K562 (cell line): ENCODE data around the gene IQCM. TPM values are rescaled to one million over a fixed set of nuclear protein-coding genes. Genes with fewer than 3 reads are reported as not detected.

Experiments
- ATAC-seq: fragments of 200-7000 bp; cut with Tn5 transposase; 3 replicates; pipeline ENCODE4 v1.9.1; 2020; ENCODE audit warnings: moderate library complexity
- BruUV-seq: library from RNA; stranded (reverse); fragments of 400-500 nt; replicated peaks from 2 replicates; lab custom pipeline; 2021; lab: Mats Ljungman, UMichigan
- CTCF ChIA-PET: fragments of 300-600 bp; formaldehyde crosslinking; extraction: SDS; loops from one replicate; lab custom pipeline; 2021; ENCODE audit warnings: low intra/inter-chr PET ratio; lab: Yijun Ruan, JAX
- POLR2A ChIA-PET: fragments of 300-600, 350-650 bp; sonication (Branson Sonifier 250); formaldehyde crosslinking; extraction: SDS; loops from one replicate; lab custom pipeline; 2021; ENCODE audit warnings: antibody characterized with exemption, inconsistent platforms; lab: Yijun Ruan, JAX
- DNase-seq, 4 experiments: peaks; one replicate each; pipeline versions ENCODE4 v3.0.0 to v3.0.0-alpha.2; 2011 to 2018; ENCODE audit warnings: low spot score in 3 of 4, mixed read lengths in 3 of 4; ENCODE audit errors: extremely low read depth in 1 of 4
- FAIRE-seq: peaks from 2 replicates; lab custom pipeline; 2011; peaks lifted over from hg19 to GRCh38; lab: Jason Lieb, UNC
- H2AFZ ChIP-seq: 2 replicates; pipeline ENCODE4 v1.6.0; 2011; ENCODE audit warnings: low read depth, low read length, control low read depth, inconsistent platforms
- H3K27ac ChIP-seq: fragments of 200-600 bp; 3 replicates; pipeline ENCODE4 v1.8.0; 2011; ENCODE audit warnings: low read depth, mild to moderate bottlenecking, control low read depth, inconsistent platforms, low read length, moderate library complexity, mixed read lengths; ENCODE audit errors: extremely low read depth
- H3K27me3 ChIP-seq, 2 experiments: fragments of 300-600 bp in 1 of 2; 2 replicates in 1 of 2; 3 replicates in 1 of 2; pipeline versions ENCODE4 v1.6.0 to v1.8.0; 2011; ENCODE audit warnings: inconsistent platforms in 2 of 2, low read length in 2 of 2, mild to moderate bottlenecking in 1 of 2, mixed read lengths in 1 of 2, moderate library complexity in 1 of 2; ENCODE audit not compliant: control insufficient read depth in 2 of 2, insufficient read depth in 2 of 2
- H3K36me3 ChIP-seq: fragments of 300-600 bp; 3 replicates; pipeline ENCODE4 v1.8.0; 2011; ENCODE audit warnings: mild to moderate bottlenecking, low read length, inconsistent platforms; ENCODE audit not compliant: control insufficient read depth, insufficient read depth
- H3K4me1 ChIP-seq, 2 experiments: fragments of 200-600 bp in 1 of 2; replicated peaks in 1 of 2; 2 replicates in 1 of 2; 3 replicates in 1 of 2; pipeline versions ENCODE4 v1.5.1 to v1.8.0; 2011; ENCODE audit warnings: inconsistent platforms in 2 of 2, low read length in 2 of 2, mild to moderate bottlenecking in 1 of 2, mixed read lengths in 1 of 2, moderate library complexity in 1 of 2; ENCODE audit not compliant: control insufficient read depth in 2 of 2, insufficient read depth in 2 of 2
- H3K4me2 ChIP-seq: 2 replicates; pipeline ENCODE4 v1.6.1; 2011; ENCODE audit warnings: low read length, control low read depth, inconsistent platforms, mixed read lengths; ENCODE audit not compliant: insufficient read depth
- H3K4me3 ChIP-seq: fragments of 200-600 bp; sonication (generic), shearing (Covaris generic); 2 replicates; pipeline ENCODE4 v1.5.1; 2016; ENCODE audit warnings: control low read depth, inconsistent platforms
- H3K79me2 ChIP-seq: fragments of 200-600 bp; 3 replicates; pipeline ENCODE4 v1.8.0; 2011; ENCODE audit warnings: low read length, inconsistent platforms; ENCODE audit not compliant: control insufficient read depth, insufficient read depth
- H3K9ac ChIP-seq, 2 experiments: 2 replicates each; pipeline versions ENCODE4 v1.6.0 to v1.6.1; 2011; ENCODE audit warnings: low read depth in 2 of 2, low read length in 2 of 2, control low read depth in 1 of 2, inconsistent platforms in 1 of 2, mild to moderate bottlenecking in 1 of 2, mixed read lengths in 1 of 2; ENCODE audit not compliant: insufficient read depth in 1 of 2
- H3K9me1 ChIP-seq: one replicate; pipeline ENCODE4 v1.6.0; 2011; ENCODE audit warnings: inconsistent platforms, mild to moderate bottlenecking, low read length, moderate library complexity; ENCODE audit not compliant: control insufficient read depth, insufficient read depth
- H3K9me3 ChIP-seq: replicated peaks from 2 replicates; pipeline ENCODE4 v1.5.1; 2011; ENCODE audit warnings: low read depth, low read length, inconsistent platforms; ENCODE audit not compliant: control insufficient read depth, insufficient read depth
- H4K20me1 ChIP-seq: replicated peaks from 2 replicates; pipeline ENCODE4 v1.6.1; 2011; ENCODE audit warnings: low read length, inconsistent platforms, mixed read lengths; ENCODE audit not compliant: control insufficient read depth, insufficient read depth
- BRD9 ChIP-seq: fragments of 450-650 bp; IDR thresholded peaks from 2 replicates; pipeline ENCODE4 v1.6.1; 2018; ENCODE audit warnings: low read depth; ENCODE audit not compliant: partially characterized antibody
- CBX3 ChIP-seq, 2 experiments: IDR thresholded peaks; 1 replicate in 1 of 2; 2 replicates in 1 of 2; pipeline ENCODE4 v1.6.1; 2012; ENCODE audit warnings: inconsistent platforms in 2 of 2, low read length in 2 of 2, borderline replicate concordance in 1 of 2, control low read depth in 1 of 2
- CCAR2 ChIP-seq: fragments of 200-400 bp; formaldehyde crosslinking; IDR thresholded peaks from 2 replicates; pipeline ENCODE4 v1.6.1; 2017; ENCODE audit warnings: mild to moderate bottlenecking, low read depth, low read length
- NEUROD1 ChIP-seq: fragments of 150-350 bp; IDR thresholded peaks from 2 replicates; pipeline ENCODE4 v1.6.1; 2014; ENCODE audit warnings: borderline replicate concordance, low read length, low read depth; ENCODE audit not compliant: partially characterized antibody
- NFRKB ChIP-seq: fragments of 450-650 bp; IDR thresholded peaks from 2 replicates; pipeline ENCODE4 v1.6.1; 2016; ENCODE audit warnings: low read depth
- NR2F6 ChIP-seq: fragments of 450-650 bp; formaldehyde crosslinking; IDR thresholded peaks from 2 replicates; pipeline ENCODE4 v1.4.0; 2020; ENCODE audit warnings: mild to moderate bottlenecking
- SMAD1 ChIP-seq: fragments of 150-350 bp; IDR thresholded peaks from 2 replicates; pipeline ENCODE4 v1.6.1; 2014; ENCODE audit warnings: low read length, low read depth; ENCODE audit not compliant: partially characterized antibody
- SRF ChIP-seq, 2 experiments: fragments of 250-450, 450-650 bp in 1 of 2; sonication (Bioruptor Pico) in 1 of 2; sonication (generic) in 1 of 2; formaldehyde crosslinking; IDR thresholded peaks; 2 replicates each; pipeline versions ENCODE4 v1.5.0 to v1.5.1; 2020 to 2022; ENCODE audit warnings: mild to moderate bottlenecking in 1 of 2, missing genetic modification reagents in 1 of 2
- TSC22D4 ChIP-seq: fragments of 450-650 bp; IDR thresholded peaks from 2 replicates; pipeline ENCODE4 v1.6.1; 2016; ENCODE audit warnings: missing genetic modification characterization, missing biosample characterization, control low read depth
- YBX1 ChIP-seq: fragments of 450-650 bp; IDR thresholded peaks from 2 replicates; pipeline ENCODE4 v1.7.1; 2016; ENCODE audit warnings: mild to moderate bottlenecking
- ZNF778 ChIP-seq: fragments of 450-650 bp; formaldehyde crosslinking; IDR thresholded peaks from 2 replicates; pipeline ENCODE4 v1.4.0; 2020; ENCODE audit warnings: mild to moderate bottlenecking, moderate library complexity
- ZSCAN32 ChIP-seq: fragments of 450-650 bp; formaldehyde crosslinking; IDR thresholded peaks from 2 replicates; pipeline ENCODE4 v1.4.0; 2020; ENCODE audit warnings: mild to moderate bottlenecking, moderate library complexity
- WGBS: fragments of 100-300 bp; shearing (Covaris generic); methylation state at CpG from one replicate; pipeline ENCODE4 v1.1.6; 2016; ENCODE audit warnings: low coverage, mixed read lengths; ENCODE audit not compliant: insufficient coverage; ENCODE audit errors: missing lambda C conversion rate; 5-methylcytosine and 5-hydroxymethylcytosine counted together
- in situ Hi-C: fragments of 300-500 bp; cut with MboI; formaldehyde crosslinking; loops from 4 replicates; pipeline ENCODE4 v1.15.0; 2018; ENCODE audit warnings: inconsistent platforms, mixed read lengths
- intact Hi-C: fragments of 100-400 bp; cut with micrococcal nuclease; formaldehyde crosslinking; loops from 2 replicates; pipeline ENCODE4 v1.14.2; 2022
- polyA plus RNA-seq, 8 experiments: library from polyadenylated mRNA; depleted of rRNA in 4 of 8; stranded (reverse) in 5 of 8; unstranded in 3 of 8; fragments of >200 nt; fragmentation: Nextera tagmentation in 2 of 8; fragmentation: Illumina TruSeq in 1 of 8; extraction: Ambion mirVana in 2 of 8; extraction: Trizol in 1 of 8; gene quantifications; 2 replicates each; pipeline versions ENCODE4 v1.2.1 to v1.2.3, GENCODE V29; 2011 to 2014; ENCODE audit warnings: inconsistent platforms in 1 of 8, missing spikeins in 1 of 8
- total RNA-seq, 7 experiments: library from RNA; depleted of rRNA in 6 of 7; stranded (reverse); fragments of >200 nt in 6 of 7; fragmentation: Illumina TruSeq in 2 of 7; extraction: Trizol in 2 of 7; gene quantifications; 2 replicates each; pipeline versions ENCODE4 v1.2.1 to v1.2.3, GENCODE V29; 2011 to 2021; ENCODE audit warnings: low replicate concordance in 1 of 7
- TF ChIP-seq, protein P1 (sequence below): fragments of 450-650 bp; IDR thresholded peaks from 2 replicates; pipeline ENCODE4 v1.6.1; 2017; ENCODE audit warnings: antibody characterized with exemption, mild to moderate bottlenecking
- TF ChIP-seq, protein P2 (sequence below): fragments of 250-450 bp; sonication (Bioruptor Pico); IDR thresholded peaks from 2 replicates; pipeline ENCODE4 v1.5.0; 2021; ENCODE audit warnings: mild to moderate bottlenecking, borderline replicate concordance

Gene IQCM
- total and polyA plus RNA-seq, 9 of the 15 experiments (the other 6 are each of a cell fraction or from before 2014, with no cell fraction given) = not detected

DNA sequence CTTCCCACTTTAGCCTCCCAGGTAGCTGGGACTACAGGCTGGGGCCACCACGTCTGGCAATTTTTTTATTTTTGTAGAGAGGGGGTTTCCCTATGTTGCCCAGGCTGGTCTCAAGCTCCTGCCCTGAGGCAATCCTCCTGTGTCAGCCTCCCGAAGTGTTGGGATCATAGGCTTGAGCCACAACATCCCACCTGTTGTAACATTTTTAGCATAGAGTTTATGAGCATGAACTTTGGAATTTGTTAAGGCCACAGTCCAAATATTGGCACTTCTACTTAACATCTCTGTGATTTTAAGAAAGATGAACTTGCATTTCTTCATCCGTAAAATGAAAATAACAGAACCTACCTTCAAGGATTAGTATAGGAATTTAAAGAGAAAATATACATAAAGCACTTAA, 445.6 kb downstream of the IQCM start:
- H3K36me3 ChIP-seq = no peaks in the 10 kb centered on the region
- H3K9me1 ChIP-seq = no peaks in the 10 kb centered on the region
- no peak overlapping the region for H2AFZ ChIP-seq
- intact Hi-C loops (no loop called here), in situ Hi-C loops (no loop called here)
- no TSS peak for BruUV-seq
- H3K4me1 ChIP-seq = no peaks in the 10 kb centered on the region
- CTCF ChIA-PET = no interaction called here
- no peak overlapping the region for H3K27ac ChIP-seq
- H3K9me3 ChIP-seq = no peaks in the 10 kb centered on the region; the same call in 1 of the 2 replicates
- TF ChIP-seq CCAR2 (no peak), SMAD1 (no peak), NFRKB (no peak), BRD9 (no peak), NR2F6 (CRISPR knock-in tag) (no peak), NEUROD1 (no peak), TSC22D4 (no peak), YBX1 (no peak), ZNF778 (no peak), CBX3 (IDR thresholded peaks at IDR 0.05; ENCODE audit: borderline replicate concordance in 1 of 2, low read length in 2 of 2) (no peak), SRF (CRISPR knock-in tag; IDR thresholded peaks at IDR 0.05) (no peak), ZSCAN32 (CRISPR knock-in tag) (no peak)
- TF ChIP-seq, protein P1, sequence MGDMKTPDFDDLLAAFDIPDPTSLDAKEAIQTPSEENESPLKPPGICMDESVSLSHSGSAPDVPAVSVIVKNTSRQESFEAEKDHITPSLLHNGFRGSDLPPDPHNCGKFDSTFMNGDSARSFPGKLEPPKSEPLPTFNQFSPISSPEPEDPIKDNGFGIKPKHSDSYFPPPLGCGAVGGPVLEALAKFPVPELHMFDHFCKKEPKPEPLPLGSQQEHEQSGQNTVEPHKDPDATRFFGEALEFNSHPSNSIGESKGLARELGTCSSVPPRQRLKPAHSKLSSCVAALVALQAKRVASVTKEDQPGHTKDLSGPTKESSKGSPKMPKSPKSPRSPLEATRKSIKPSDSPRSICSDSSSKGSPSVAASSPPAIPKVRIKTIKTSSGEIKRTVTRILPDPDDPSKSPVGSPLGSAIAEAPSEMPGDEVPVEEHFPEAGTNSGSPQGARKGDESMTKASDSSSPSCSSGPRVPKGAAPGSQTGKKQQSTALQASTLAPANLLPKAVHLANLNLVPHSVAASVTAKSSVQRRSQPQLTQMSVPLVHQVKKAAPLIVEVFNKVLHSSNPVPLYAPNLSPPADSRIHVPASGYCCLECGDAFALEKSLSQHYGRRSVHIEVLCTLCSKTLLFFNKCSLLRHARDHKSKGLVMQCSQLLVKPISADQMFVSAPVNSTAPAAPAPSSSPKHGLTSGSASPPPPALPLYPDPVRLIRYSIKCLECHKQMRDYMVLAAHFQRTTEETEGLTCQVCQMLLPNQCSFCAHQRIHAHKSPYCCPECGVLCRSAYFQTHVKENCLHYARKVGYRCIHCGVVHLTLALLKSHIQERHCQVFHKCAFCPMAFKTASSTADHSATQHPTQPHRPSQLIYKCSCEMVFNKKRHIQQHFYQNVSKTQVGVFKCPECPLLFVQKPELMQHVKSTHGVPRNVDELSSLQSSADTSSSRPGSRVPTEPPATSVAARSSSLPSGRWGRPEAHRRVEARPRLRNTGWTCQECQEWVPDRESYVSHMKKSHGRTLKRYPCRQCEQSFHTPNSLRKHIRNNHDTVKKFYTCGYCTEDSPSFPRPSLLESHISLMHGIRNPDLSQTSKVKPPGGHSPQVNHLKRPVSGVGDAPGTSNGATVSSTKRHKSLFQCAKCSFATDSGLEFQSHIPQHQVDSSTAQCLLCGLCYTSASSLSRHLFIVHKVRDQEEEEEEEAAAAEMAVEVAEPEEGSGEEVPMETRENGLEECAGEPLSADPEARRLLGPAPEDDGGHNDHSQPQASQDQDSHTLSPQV = no peak
- TF ChIP-seq, protein P2, sequence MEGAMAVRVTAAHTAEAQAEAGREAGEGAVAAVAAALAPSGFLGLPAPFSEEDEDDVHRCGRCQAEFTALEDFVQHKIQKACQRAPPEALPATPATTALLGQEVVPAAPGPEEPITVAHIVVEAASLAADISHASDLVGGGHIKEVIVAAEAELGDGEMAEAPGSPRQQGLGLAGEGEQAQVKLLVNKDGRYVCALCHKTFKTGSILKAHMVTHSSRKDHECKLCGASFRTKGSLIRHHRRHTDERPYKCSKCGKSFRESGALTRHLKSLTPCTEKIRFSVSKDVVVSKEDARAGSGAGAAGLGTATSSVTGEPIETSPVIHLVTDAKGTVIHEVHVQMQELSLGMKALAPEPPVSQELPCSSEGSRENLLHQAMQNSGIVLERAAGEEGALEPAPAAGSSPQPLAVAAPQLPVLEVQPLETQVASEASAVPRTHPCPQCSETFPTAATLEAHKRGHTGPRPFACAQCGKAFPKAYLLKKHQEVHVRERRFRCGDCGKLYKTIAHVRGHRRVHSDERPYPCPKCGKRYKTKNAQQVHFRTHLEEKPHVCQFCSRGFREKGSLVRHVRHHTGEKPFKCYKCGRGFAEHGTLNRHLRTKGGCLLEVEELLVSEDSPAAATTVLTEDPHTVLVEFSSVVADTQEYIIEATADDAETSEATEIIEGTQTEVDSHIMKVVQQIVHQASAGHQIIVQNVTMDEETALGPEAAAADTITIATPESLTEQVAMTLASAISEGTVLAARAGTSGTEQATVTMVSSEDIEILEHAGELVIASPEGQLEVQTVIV (CRISPR knock-in tag) = no peak
- ATAC-seq (no peak), FAIRE-seq (no peak), DNase-seq (no peak)
- 7% methylated on average over 3 of the region's 3 CpGs for WGBS
- H3K4me3 ChIP-seq = no peak overlapping the region
- POLR2A ChIA-PET = no interaction called here
- no peaks in the 10 kb centered on the region for H3K79me2 ChIP-seq
- no peaks in the 10 kb centered on the region for H4K20me1 ChIP-seq
- no peak overlapping the region for H3K9ac ChIP-seq
- no peaks in the 10 kb centered on the region for H3K27me3 ChIP-seq
- no peak overlapping the region for H3K4me2 ChIP-seq
